Vagina (tissue), 2 donors: Measurements from ENCODE around the gene NMRAL1.

Experiments
- CTCF ChIP-seq, 3 experiments: fragments of 450-650 bp in 2 of 3; fragments of 200-600 bp in 1 of 3; sonication (generic) in 1 of 3; IDR thresholded peaks; one replicate each; pipeline ENCODE4 v1.5.1; 2017 to 2019; ENCODE audit warnings: antibody characterized with exemption in 3 of 3, mild to moderate bottlenecking in 2 of 3, moderate library complexity in 2 of 3
- POLR2A ChIP-seq, 2 donors: fragments of 450-650 bp; IDR thresholded peaks; one replicate each; pipeline ENCODE4 v1.6.1; 2017; ENCODE audit warnings: antibody characterized with exemption in 2 of 2, mild to moderate bottlenecking in 2 of 2, moderate library complexity in 2 of 2
- POLR2AphosphoS5 ChIP-seq, 2 donors: sonication (generic); formaldehyde crosslinking; IDR thresholded peaks; one replicate each; pipeline ENCODE4 v1.9.0; 2017; ENCODE audit warnings: antibody characterized with exemption in 2 of 2, mild to moderate bottlenecking in 2 of 2, low read depth in 1 of 2; ENCODE audit not compliant: insufficient read depth in 1 of 2

- TF ChIP-seq CTCF (IDR thresholded peaks at IDR 0.05) (no peak), POLR2A (IDR thresholded peaks at IDR 0.05) (no peak), POLR2AphosphoS5 (IDR thresholded peaks at IDR 0.05; ENCODE audit: insufficient read depth in 1 of 2, low read depth in 1 of 2) (no peak)
Observed at GRCh38 chr16:4433914-4434787, 40.3 kb downstream of the NMRAL1 start.
